ENCODE data around the gene SRSF9.
"Not testable (repeated sequence)": the region's sequence is repeated elsewhere in the genome, so short reads cannot be mapped to it uniquely, and the experiment has no call there.

DNA sequence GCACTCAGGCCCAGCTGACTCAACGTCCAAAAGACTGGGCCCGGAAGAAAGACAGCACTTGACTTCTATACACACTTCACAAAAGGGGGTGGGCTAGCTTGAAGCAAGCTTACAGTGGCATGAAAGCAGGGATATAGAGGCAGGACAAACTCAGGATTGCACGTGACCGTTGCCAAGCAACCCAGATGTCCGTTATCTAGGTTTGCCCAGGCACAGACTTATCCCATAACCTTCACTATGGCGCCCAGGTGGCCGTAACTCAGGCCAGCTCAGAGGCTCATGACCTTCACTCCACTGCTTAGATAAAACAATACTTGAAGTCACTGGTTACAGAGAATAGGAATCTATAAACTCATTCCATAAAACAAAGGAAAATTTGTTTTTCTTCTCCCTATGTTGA lies 18.0 kb upstream of the SRSF9 start:
- TF ChIP-seq, protein P1, sequence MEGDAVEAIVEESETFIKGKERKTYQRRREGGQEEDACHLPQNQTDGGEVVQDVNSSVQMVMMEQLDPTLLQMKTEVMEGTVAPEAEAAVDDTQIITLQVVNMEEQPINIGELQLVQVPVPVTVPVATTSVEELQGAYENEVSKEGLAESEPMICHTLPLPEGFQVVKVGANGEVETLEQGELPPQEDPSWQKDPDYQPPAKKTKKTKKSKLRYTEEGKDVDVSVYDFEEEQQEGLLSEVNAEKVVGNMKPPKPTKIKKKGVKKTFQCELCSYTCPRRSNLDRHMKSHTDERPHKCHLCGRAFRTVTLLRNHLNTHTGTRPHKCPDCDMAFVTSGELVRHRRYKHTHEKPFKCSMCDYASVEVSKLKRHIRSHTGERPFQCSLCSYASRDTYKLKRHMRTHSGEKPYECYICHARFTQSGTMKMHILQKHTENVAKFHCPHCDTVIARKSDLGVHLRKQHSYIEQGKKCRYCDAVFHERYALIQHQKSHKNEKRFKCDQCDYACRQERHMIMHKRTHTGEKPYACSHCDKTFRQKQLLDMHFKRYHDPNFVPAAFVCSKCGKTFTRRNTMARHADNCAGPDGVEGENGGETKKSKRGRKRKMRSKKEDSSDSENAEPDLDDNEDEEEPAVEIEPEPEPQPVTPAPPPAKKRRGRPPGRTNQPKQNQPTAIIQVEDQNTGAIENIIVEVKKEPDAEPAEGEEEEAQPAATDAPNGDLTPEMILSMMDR (conservative IDR thresholded peaks at IDR 0.05) = not testable (repeated sequence)
- not testable (repeated sequence) for TF ChIP-seq ZFX (IDR thresholded peaks at IDR 0.05)

Data from C4-2B (cell line).